GM12878 (cell line): ENCODE data around the gene BDP1.

Experiments
- POLR2A ChIP-seq: IDR thresholded peaks from 2 replicates; pipeline ENCODE4 v1.6.1; 2011; ENCODE audit warnings: low read depth, mild to moderate bottlenecking, low read length
- TAF1 ChIP-seq: IDR thresholded peaks from 2 replicates; pipeline ENCODE4 v1.6.1; 2011; ENCODE audit warnings: mild to moderate bottlenecking, low read depth, low read length, borderline replicate concordance
- ZNF384 ChIP-seq: IDR thresholded peaks from 2 replicates; pipeline ENCODE4 v1.6.1; 2012; ENCODE audit warnings: low read depth, mild to moderate bottlenecking, low read length, improper control_type of control experiment, borderline replicate concordance
- TF ChIP-seq, protein P1 (sequence below), 3 experiments: IDR thresholded peaks in 2 of 3; conservative IDR thresholded peaks in 1 of 3; 2 replicates each; pipeline ENCODE4 v1.5.1; 2011; ENCODE audit warnings: low read depth in 3 of 3, low read length in 3 of 3, mild to moderate bottlenecking in 3 of 3, control low read depth in 2 of 3, moderate library complexity in 2 of 3, inconsistent platforms in 1 of 3, mixed read lengths in 1 of 3; ENCODE audit not compliant: control insufficient read depth in 2 of 3, insufficient read depth in 1 of 3; ENCODE audit errors: extremely low read depth in 1 of 3

DNA sequence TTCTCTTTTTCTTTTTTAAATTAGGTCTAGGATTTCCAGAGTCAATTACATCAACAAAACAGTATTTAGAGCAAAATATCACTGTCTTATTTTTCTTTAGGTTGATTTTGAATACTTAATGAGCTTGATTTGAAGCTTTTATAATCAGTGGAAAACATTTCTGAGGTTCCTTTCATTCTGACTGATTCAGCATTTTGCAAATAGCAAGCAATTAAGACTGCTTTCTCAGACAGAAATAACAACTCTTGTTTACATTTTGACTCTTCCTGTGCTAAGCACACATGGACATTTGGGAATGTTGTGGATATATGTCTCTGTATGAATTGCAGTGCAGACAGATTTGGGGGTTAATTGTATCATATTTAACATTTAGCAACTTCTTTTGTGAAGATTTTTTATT, 109.4 kb downstream of the BDP1 start:
- TF ChIP-seq POLR2A, result no peak
- TF ChIP-seq, protein P1, sequence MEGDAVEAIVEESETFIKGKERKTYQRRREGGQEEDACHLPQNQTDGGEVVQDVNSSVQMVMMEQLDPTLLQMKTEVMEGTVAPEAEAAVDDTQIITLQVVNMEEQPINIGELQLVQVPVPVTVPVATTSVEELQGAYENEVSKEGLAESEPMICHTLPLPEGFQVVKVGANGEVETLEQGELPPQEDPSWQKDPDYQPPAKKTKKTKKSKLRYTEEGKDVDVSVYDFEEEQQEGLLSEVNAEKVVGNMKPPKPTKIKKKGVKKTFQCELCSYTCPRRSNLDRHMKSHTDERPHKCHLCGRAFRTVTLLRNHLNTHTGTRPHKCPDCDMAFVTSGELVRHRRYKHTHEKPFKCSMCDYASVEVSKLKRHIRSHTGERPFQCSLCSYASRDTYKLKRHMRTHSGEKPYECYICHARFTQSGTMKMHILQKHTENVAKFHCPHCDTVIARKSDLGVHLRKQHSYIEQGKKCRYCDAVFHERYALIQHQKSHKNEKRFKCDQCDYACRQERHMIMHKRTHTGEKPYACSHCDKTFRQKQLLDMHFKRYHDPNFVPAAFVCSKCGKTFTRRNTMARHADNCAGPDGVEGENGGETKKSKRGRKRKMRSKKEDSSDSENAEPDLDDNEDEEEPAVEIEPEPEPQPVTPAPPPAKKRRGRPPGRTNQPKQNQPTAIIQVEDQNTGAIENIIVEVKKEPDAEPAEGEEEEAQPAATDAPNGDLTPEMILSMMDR (IDR thresholded peaks at IDR 0.05 in 2 of 3, conservative IDR thresholded peaks at IDR 0.05 in 1 of 3; ENCODE audit: control insufficient read depth in 2 of 3, extremely low read depth in 1 of 3, insufficient read depth in 1 of 3, low read depth in 3 of 3, low read length in 3 of 3), result no peak
- no peak for TF ChIP-seq TAF1
- no peak for TF ChIP-seq ZNF384
